GM12875 (cell line): ENCODE results near the gene HORMAD1.

Source experiments
- H3K4me3 ChIP-seq: one replicate; pipeline ENCODE4 v1.5.1; 2011; ENCODE audit warnings: low read depth, low read length, control low read depth
- CTCF ChIP-seq: IDR thresholded peaks from 2 replicates; pipeline ENCODE4 v1.5.1; 2011; ENCODE audit warnings: low read depth, mild to moderate bottlenecking, control low read depth, inconsistent platforms, low read length, moderate library complexity, borderline replicate concordance; ENCODE audit not compliant: insufficient read depth

Gene HORMAD1

GRCh38 chr1:150760013-150760412 lies 39.3 kb upstream of the HORMAD1 start:
- no peak overlapping the region for H3K4me3 ChIP-seq
- no peak for TF ChIP-seq CTCF

GRCh38 chr1:150753416-150753815 lies 32.7 kb upstream of the HORMAD1 start:
- no peak overlapping the region for H3K4me3 ChIP-seq
- no peak for TF ChIP-seq CTCF

- TF ChIP-seq CTCF = no peak
- H3K4me3 ChIP-seq = no peak overlapping the region
Observed at GRCh38 chr1:150751443-150751842, 30.7 kb upstream of the HORMAD1 start.

- no peak for TF ChIP-seq CTCF
- no peak overlapping the region for H3K4me3 ChIP-seq
Observed at GRCh38 chr1:150749720-150750311, 29.1 kb upstream of the HORMAD1 start.

GRCh38 chr1:150748878-150749719 lies 28.4 kb upstream of the HORMAD1 start:
- TF ChIP-seq CTCF = no peak
- no peak overlapping the region for H3K4me3 ChIP-seq

GRCh38 chr1:150730130-150730721 lies 9.5 kb upstream of the HORMAD1 start:
- no peak overlapping the region for H3K4me3 ChIP-seq
- TF ChIP-seq CTCF = no peak
